Thyroid gland (tissue), 4 donors: ENCODE results near the gene DNAH17. TPM values are rescaled to one million over a fixed set of nuclear protein-coding genes. Genes with fewer than 3 reads are reported as not detected.
A peak's percentile ranks its signal among the peaks of the same experiment; 100 is the strongest.

Source experiments
- DNase-seq, 2 donors: peaks; one replicate each; pipeline ENCODE4 v3.0.0-alpha.2; 2019
- H3K27ac ChIP-seq, 3 donors: fragments of 200-600 bp; sonication (generic); 1 replicate in 2 of 3; 2 replicates in 1 of 3; pipeline ENCODE4 v1.5.1; 2016 to 2019; ENCODE audit warnings: mild to moderate bottlenecking in 1 of 3, moderate library complexity in 1 of 3
- H3K27me3 ChIP-seq: fragments of 200-600 bp; sonication (generic); one replicate; pipeline ENCODE4 v1.5.1; 2019
- H3K36me3 ChIP-seq, 2 donors: fragments of 200-600 bp; sonication (generic); one replicate each; pipeline ENCODE4 v1.5.1; 2016 to 2019
- H3K4me1 ChIP-seq, 2 donors: fragments of 200-600 bp; sonication (generic); one replicate each; pipeline ENCODE4 v1.5.1; 2017 to 2019
- H3K4me3 ChIP-seq, 3 donors: fragments of 200-600 bp; sonication (generic); replicated peaks in 1 of 3; 1 replicate in 2 of 3; 2 replicates in 1 of 3; pipeline ENCODE4 v1.5.1; 2016; ENCODE audit warnings: mild to moderate bottlenecking in 1 of 3
- H3K9me3 ChIP-seq: fragments of 200-600 bp; sonication (generic); one replicate; pipeline ENCODE4 v1.5.1; 2017
- POLR2A ChIP-seq, 2 donors: fragments of 450-650 bp; IDR thresholded peaks; one replicate each; pipeline ENCODE4 v1.6.1; 2017; ENCODE audit warnings: antibody characterized with exemption in 2 of 2, mild to moderate bottlenecking in 2 of 2, moderate library complexity in 1 of 2
- WGBS, 2 donors: methylation state at CpG; one replicate each; pipeline ENCODE4 v1.1.5; 2017; 5-methylcytosine and 5-hydroxymethylcytosine counted together
- intact Hi-C: fragments of 100-400 bp; cut with DNase I; formaldehyde crosslinking; loops from one replicate; pipeline ENCODE4 v1.15.1; 2023
- total RNA-seq, 4 donors: library from RNA; depleted of rRNA; stranded (reverse); fragments of >200 nt; gene quantifications; one replicate each; pipeline ENCODE4 v1.2.3, GENCODE V29; 2016
- TF ChIP-seq, protein P1 (sequence below), 6 experiments: fragments of 200-600 bp in 3 of 6; fragments of 450-650 bp in 3 of 6; sonication (generic) in 3 of 6; IDR thresholded peaks; one replicate each; pipeline ENCODE4 v1.5.1; 2016 to 2019; ENCODE audit warnings: antibody characterized with exemption in 6 of 6, mild to moderate bottlenecking in 2 of 6, inconsistent platforms in 1 of 6, moderate library complexity in 1 of 6

Gene DNAH17
- total RNA-seq, 4 donors from 2014 or later, result 0.21 to 0.67 (median 0.32) TPM

DNA sequence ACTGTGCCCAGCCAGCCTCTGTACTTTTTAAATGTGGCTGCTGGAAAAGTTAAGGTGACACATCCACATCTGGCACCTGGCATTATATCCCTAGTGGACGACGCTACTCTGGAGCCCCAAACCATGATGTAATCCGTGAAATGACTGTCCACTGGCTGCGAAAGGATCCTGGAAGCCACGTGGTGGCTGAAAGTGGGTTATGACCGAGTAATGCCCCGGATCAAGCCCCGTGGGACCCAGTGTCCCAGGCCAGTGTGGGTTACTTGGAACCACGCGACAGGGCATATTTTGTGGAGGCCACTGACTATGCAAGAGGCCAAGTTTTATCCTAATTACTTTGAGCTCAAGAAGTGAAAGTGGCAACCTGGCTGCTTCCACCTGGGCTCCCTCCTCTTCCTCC is 119.1 kb downstream of the DNAH17 start:
- H3K27ac ChIP-seq, result no peak overlapping the region
- 83 to 94% methylated on average over 10 of the region's 10 CpGs for WGBS, 2 donors
- DNase-seq, result no peak

DNA sequence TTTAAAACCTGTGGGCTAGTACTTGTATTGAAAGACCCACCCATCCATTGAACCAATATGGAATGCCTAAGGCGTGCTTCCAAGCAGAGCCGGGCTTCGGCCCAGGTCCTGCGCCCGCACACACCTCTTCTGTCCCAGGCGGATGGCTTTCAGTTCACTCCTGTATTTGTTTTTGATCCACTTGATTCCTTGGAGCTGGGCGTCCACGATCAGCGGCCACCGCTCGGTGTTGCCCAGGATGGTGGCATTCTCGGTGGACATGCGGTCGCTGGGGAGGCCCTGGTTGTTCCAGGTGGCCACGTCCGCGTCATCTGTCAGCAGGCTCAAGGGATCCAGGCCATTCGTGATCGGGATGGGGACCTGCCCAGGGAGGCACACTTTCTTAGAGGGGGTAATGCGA is 122.8 kb downstream of the DNAH17 start:
- no peaks in the 10 kb centered on the region for H3K4me1 ChIP-seq
- intact Hi-C loops, result no loop called here
- no peaks in the 10 kb centered on the region for H3K36me3 ChIP-seq
- no peak for DNase-seq
- H3K4me3 ChIP-seq, result no peak overlapping the region
- WGBS, 2 donors, result 91 to 95% methylated on average over 19 to 20 of the region's 20 CpGs
- TF ChIP-seq, protein P1, sequence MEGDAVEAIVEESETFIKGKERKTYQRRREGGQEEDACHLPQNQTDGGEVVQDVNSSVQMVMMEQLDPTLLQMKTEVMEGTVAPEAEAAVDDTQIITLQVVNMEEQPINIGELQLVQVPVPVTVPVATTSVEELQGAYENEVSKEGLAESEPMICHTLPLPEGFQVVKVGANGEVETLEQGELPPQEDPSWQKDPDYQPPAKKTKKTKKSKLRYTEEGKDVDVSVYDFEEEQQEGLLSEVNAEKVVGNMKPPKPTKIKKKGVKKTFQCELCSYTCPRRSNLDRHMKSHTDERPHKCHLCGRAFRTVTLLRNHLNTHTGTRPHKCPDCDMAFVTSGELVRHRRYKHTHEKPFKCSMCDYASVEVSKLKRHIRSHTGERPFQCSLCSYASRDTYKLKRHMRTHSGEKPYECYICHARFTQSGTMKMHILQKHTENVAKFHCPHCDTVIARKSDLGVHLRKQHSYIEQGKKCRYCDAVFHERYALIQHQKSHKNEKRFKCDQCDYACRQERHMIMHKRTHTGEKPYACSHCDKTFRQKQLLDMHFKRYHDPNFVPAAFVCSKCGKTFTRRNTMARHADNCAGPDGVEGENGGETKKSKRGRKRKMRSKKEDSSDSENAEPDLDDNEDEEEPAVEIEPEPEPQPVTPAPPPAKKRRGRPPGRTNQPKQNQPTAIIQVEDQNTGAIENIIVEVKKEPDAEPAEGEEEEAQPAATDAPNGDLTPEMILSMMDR (IDR thresholded peaks at IDR 0.05), result no peak
- TF ChIP-seq POLR2A (IDR thresholded peaks at IDR 0.05), result no peak
- H3K9me3 ChIP-seq, result no peaks in the 10 kb centered on the region
- no peak overlapping the region for H3K27ac ChIP-seq
- H3K27me3 ChIP-seq, result no peaks in the 10 kb centered on the region

More for the DNA sequence above, 119.1 kb downstream of the DNAH17 start:
- no peaks in the 10 kb centered on the region for H3K9me3 ChIP-seq
- H3K36me3 ChIP-seq, result no peaks in the 10 kb centered on the region
- H3K4me3 ChIP-seq, result no peak overlapping the region
- TF ChIP-seq, protein P1 (IDR thresholded peaks at IDR 0.05), result no peak
- TF ChIP-seq POLR2A (IDR thresholded peaks at IDR 0.05), result no peak
- intact Hi-C loops, result no loop called here
- H3K27me3 ChIP-seq, result no peaks in the 10 kb centered on the region
- peaks cover 0 to 6% of the 10 kb centered on the region in 2 donors for H3K4me1 ChIP-seq

DNA sequence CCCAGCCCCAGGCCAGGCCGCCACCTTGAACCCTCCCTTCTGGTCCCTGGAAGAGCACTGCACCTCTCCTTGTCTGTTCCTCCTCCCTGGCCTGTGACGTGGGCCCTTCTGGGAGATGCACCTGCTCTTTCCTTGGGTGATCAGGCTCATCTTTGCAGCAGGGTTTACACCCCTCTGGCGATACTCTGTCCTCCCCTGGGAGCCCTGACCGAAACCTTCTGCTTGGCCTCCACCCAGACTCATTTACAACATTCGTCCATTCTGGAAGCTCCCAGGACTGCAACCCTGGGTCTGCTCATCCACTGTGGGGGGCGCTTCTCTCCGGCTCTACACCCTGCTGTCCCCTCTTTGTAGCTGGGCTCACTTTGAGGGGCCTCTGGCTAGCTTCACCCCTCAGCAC is 125.4 kb downstream of the DNAH17 start:
- Histone ChIP-seq H3K4me1 (no peaks in the 10 kb centered on the region), H3K36me3 (no peaks in the 10 kb centered on the region), H3K9me3 (no peaks in the 10 kb centered on the region), H3K27ac (no peak overlapping the region), H3K27me3 (no peaks in the 10 kb centered on the region), H3K4me3 (no peak overlapping the region)
- TF ChIP-seq POLR2A (IDR thresholded peaks at IDR 0.05), result no peak
- TF ChIP-seq, protein P1 (IDR thresholded peaks at IDR 0.05), result no peak
- intact Hi-C loops, result no loop called here
- 89 to 92% methylated on average over 7 of the region's 7 CpGs for WGBS, 2 donors
- no peak for DNase-seq

DNA sequence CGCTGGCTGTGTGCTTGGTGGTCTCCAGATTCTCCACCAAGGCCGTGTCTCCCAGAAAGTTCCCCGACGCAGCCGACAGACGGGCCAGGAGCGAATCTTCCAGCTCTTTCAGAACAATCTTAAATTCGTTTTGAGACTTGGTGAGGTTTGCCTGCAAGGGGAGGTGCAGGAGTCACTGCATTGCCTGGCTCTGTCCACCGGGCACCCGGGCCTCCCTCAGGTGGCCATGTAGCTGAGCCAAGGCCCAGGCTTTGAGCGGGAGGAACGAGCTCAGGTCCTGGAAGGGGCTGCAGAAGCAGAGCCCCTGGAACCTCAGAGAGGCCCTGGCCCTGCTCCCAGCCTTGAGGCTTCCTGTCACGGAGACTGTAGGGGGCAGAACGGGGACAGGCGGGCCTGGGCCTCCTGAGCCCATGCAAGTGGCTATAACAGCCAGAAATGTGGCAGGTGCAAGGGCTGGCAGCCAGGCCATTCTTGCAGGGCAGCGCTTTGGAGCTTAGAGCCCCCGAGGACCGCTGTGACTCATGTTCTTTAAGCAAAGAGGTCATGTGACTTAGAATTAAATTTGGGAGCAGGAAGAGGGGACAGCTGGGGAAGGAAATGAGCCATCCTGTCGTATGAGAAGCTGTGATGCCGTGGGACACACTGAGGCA is 126.4 kb downstream of the DNAH17 start:
- 76 to 81% methylated on average over 12 to 13 of the region's 20 CpGs for WGBS, 2 donors
- Histone ChIP-seq H3K4me3 (peak overlapping the region in 1 of 3 donors; percentile 2), H3K36me3 (no peaks in the 10 kb centered on the region), H3K9me3 (no peaks in the 10 kb centered on the region), H3K27me3 (no peaks in the 10 kb centered on the region), H3K4me1 (no peaks in the 10 kb centered on the region), H3K27ac (no peak overlapping the region)
- no peak for DNase-seq
- TF ChIP-seq, protein P1 (IDR thresholded peaks at IDR 0.05), result no peak
- intact Hi-C loops, result no loop called here

DNA sequence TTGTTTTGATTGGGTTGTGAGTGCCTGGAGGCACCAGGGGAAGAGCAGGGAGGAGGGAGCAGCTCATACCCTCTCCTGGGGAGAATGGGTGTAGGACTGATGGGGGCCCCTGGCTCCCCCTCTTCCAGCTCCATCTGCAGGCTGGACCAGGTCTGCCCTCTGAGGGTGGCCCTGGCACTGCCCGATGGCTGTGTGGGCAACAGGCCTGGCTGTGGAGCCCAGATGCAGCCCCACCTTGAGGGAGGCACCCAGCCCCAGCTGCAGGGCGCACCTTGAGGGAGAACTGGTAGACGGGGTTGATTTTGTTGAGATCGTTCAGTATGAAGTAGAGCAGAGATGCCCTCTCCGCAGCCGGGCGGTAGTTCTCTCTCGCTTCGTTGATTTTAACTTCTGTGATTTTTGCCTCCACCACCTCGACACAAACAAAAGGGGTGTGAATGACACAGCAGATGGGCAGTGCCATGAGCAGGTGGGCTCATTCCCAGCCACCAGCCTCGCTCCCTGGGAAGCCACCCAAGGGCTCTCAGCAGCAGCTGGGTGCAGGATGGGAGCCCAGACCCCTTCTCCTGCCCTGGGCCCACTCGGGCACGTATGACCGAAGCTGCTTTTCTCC is 127.1 kb downstream of the DNAH17 start:
- no peak overlapping the region for H3K4me3 ChIP-seq
- H3K27me3 ChIP-seq, result no peaks in the 10 kb centered on the region
- H3K36me3 ChIP-seq, result no peaks in the 10 kb centered on the region
- no peaks in the 10 kb centered on the region for H3K9me3 ChIP-seq
- DNase-seq, result no peak
- 44 to 77% methylated on average over 14 of the region's 14 CpGs for WGBS, 2 donors
- intact Hi-C loops, result no loop called here
- H3K4me1 ChIP-seq, result no peaks in the 10 kb centered on the region
- H3K27ac ChIP-seq, result no peak overlapping the region
- no peak for TF ChIP-seq POLR2A (IDR thresholded peaks at IDR 0.05)
- TF ChIP-seq, protein P1 (IDR thresholded peaks at IDR 0.05), result no peak
